Measurements from ENCODE around the gene SPOUT1. TPM values are rescaled to one million over a fixed set of nuclear protein-coding genes. Genes with fewer than 3 reads are reported as not detected.

The SPOUT1 gene
- total and polyA plus RNA-seq, 2 donors = 24.3 to 48.5 TPM

GRCh38 chr9:128819716-128820664, 9.6 kb downstream of the SPOUT1 start:
- peaks cover 0 to 6% of the 10 kb centered on the region in 2 donors for H3K9me3 ChIP-seq (ENCODE audit: control insufficient read depth in 2 of 2, insufficient read depth in 1 of 2, low read length in 1 of 2)
- H3K4me3 ChIP-seq (ENCODE audit: low read length in 2 of 2) = no peak overlapping the region
- H3K27ac ChIP-seq (ENCODE audit: low read depth in 1 of 2, low read length in 1 of 2) = no peak overlapping the region
- 96% methylated on average over 18 of the region's 18 CpGs for WGBS
- peaks cover 0 to 2% of the 10 kb centered on the region in 2 donors for H3K27me3 ChIP-seq (ENCODE audit: control insufficient read depth in 2 of 2, insufficient read depth in 1 of 2, low read length in 1 of 2)
- DNase-seq (ENCODE audit: low read depth in 6 of 9, low spot score in 9 of 9) = no peak
- H3K4me1 ChIP-seq (ENCODE audit: control insufficient read depth in 2 of 2, insufficient read depth in 2 of 2, low read length in 2 of 2) = peaks cover 0 to 11% of the 10 kb centered on the region in 2 donors
- H3K36me3 ChIP-seq (ENCODE audit: control insufficient read depth in 2 of 2, insufficient read depth in 2 of 2, low read length in 1 of 2) = peaks cover 34 to 41% of the 10 kb centered on the region in 2 donors

- peaks cover 0 to 6% of the 10 kb centered on the region in 2 donors for H3K9me3 ChIP-seq (ENCODE audit: control insufficient read depth in 2 of 2, insufficient read depth in 1 of 2, low read length in 1 of 2)
- peaks cover 25 to 32% of the 10 kb centered on the region in 2 donors for H3K36me3 ChIP-seq (ENCODE audit: control insufficient read depth in 2 of 2, insufficient read depth in 2 of 2, low read length in 1 of 2)
- DNase-seq (ENCODE audit: low read depth in 6 of 9, low spot score in 9 of 9) = peak in 4 of 9 donors; percentile 12 to 59 (median 52)
- 13% methylated on average over 90 of the region's 90 CpGs for WGBS
- peak overlapping the region; percentile 65 to 68 for H3K4me3 ChIP-seq (ENCODE audit: low read length in 2 of 2)
- H3K27ac ChIP-seq (ENCODE audit: low read depth in 1 of 2, low read length in 1 of 2) = peak overlapping the region in 1 of 2 donors; percentile 83
- H3K4me1 ChIP-seq (ENCODE audit: control insufficient read depth in 2 of 2, insufficient read depth in 2 of 2, low read length in 2 of 2) = peaks cover 0 to 11% of the 10 kb centered on the region in 2 donors
- H3K27me3 ChIP-seq (ENCODE audit: control insufficient read depth in 2 of 2, insufficient read depth in 1 of 2, low read length in 1 of 2) = peaks cover 0 to 2% of the 10 kb centered on the region in 2 donors
These were observed 10.5 kb downstream of the SPOUT1 start for GRCh38 chr9:128818839-128819715.

- peak; percentile 86 to 97 (median 95) for DNase-seq (ENCODE audit: low read depth in 6 of 9, low spot score in 9 of 9)
- peak within 1 kb of the TSS; percentile 65 to 68 for H3K4me3 ChIP-seq (ENCODE audit: low read length in 2 of 2)
- peaks cover 0 to 6% of the 10 kb centered on the region in 2 donors for H3K9me3 ChIP-seq (ENCODE audit: control insufficient read depth in 2 of 2, insufficient read depth in 1 of 2, low read length in 1 of 2)
- peak within 1 kb of the TSS; percentile 37 to 83 for H3K27ac ChIP-seq (ENCODE audit: low read depth in 1 of 2, low read length in 1 of 2)
- H3K4me1 ChIP-seq (ENCODE audit: control insufficient read depth in 2 of 2, insufficient read depth in 2 of 2, low read length in 2 of 2) = peaks cover 0 to 11% of the 10 kb centered on the region in 2 donors
- peaks cover 0 to 2% of the 10 kb centered on the region in 2 donors for H3K27me3 ChIP-seq (ENCODE audit: control insufficient read depth in 2 of 2, insufficient read depth in 1 of 2, low read length in 1 of 2)
- H3K36me3 ChIP-seq (ENCODE audit: control insufficient read depth in 2 of 2, insufficient read depth in 2 of 2, low read length in 1 of 2) = peaks cover 19 to 23% of the 10 kb centered on the region in 2 donors
- under 1% methylated on average over 70 of the region's 70 CpGs for WGBS
These were observed 11.3 kb downstream of the SPOUT1 start, which contains the start of gene ENDOG for GRCh38 chr9:128818099-128818838. Gene ENDOG (plus strand): TSS chr9:128818500. CDS start chr9:128818685, 185 bp downstream.

GRCh38 chr9:128810873-128811272, 18.7 kb downstream of the SPOUT1 start:
- H3K27ac ChIP-seq (ENCODE audit: low read depth in 1 of 2, low read length in 1 of 2) = no peak overlapping the region
- WGBS = over 99% methylated on average over 5 of the region's 5 CpGs
- H3K27me3 ChIP-seq (ENCODE audit: control insufficient read depth in 2 of 2, insufficient read depth in 1 of 2, low read length in 1 of 2) = no peaks in the 10 kb centered on the region
- no peaks in the 10 kb centered on the region for H3K4me1 ChIP-seq (ENCODE audit: control insufficient read depth in 2 of 2, insufficient read depth in 2 of 2, low read length in 2 of 2)
- H3K4me3 ChIP-seq (ENCODE audit: low read length in 2 of 2) = no peak overlapping the region
- DNase-seq (ENCODE audit: low read depth in 6 of 9, low spot score in 9 of 9) = no peak
- no peaks in the 10 kb centered on the region for H3K9me3 ChIP-seq (ENCODE audit: control insufficient read depth in 2 of 2, insufficient read depth in 1 of 2, low read length in 1 of 2)
- peaks cover 28 to 29% of the 10 kb centered on the region in 2 donors for H3K36me3 ChIP-seq (ENCODE audit: control insufficient read depth in 2 of 2, insufficient read depth in 2 of 2, low read length in 1 of 2)

GRCh38 chr9:128809831-128810230, 19.8 kb downstream of the SPOUT1 start:
- no peak overlapping the region for H3K4me3 ChIP-seq (ENCODE audit: low read length in 2 of 2)
- H3K27me3 ChIP-seq (ENCODE audit: control insufficient read depth in 2 of 2, insufficient read depth in 1 of 2, low read length in 1 of 2) = no peaks in the 10 kb centered on the region
- H3K36me3 ChIP-seq (ENCODE audit: control insufficient read depth in 2 of 2, insufficient read depth in 2 of 2, low read length in 1 of 2) = peaks cover 36 to 39% of the 10 kb centered on the region in 2 donors
- no peaks in the 10 kb centered on the region for H3K4me1 ChIP-seq (ENCODE audit: control insufficient read depth in 2 of 2, insufficient read depth in 2 of 2, low read length in 2 of 2)
- no peak overlapping the region for H3K27ac ChIP-seq (ENCODE audit: low read depth in 1 of 2, low read length in 1 of 2)
- 93% methylated on average over 2 of the region's 2 CpGs for WGBS
- DNase-seq (ENCODE audit: low read depth in 6 of 9, low spot score in 9 of 9) = no peak
- H3K9me3 ChIP-seq (ENCODE audit: control insufficient read depth in 2 of 2, insufficient read depth in 1 of 2, low read length in 1 of 2) = no peaks in the 10 kb centered on the region

- Histone ChIP-seq H3K27ac (ENCODE audit: low read depth in 1 of 2, low read length in 1 of 2) (no peak overlapping the region), H3K4me3 (ENCODE audit: low read length in 2 of 2) (no peak overlapping the region), H3K27me3 (ENCODE audit: control insufficient read depth in 2 of 2, insufficient read depth in 1 of 2, low read length in 1 of 2) (no peaks in the 10 kb centered on the region), H3K4me1 (ENCODE audit: control insufficient read depth in 2 of 2, insufficient read depth in 2 of 2, low read length in 2 of 2) (no peaks in the 10 kb centered on the region), H3K9me3 (ENCODE audit: control insufficient read depth in 2 of 2, insufficient read depth in 1 of 2, low read length in 1 of 2) (no peaks in the 10 kb centered on the region), H3K36me3 (ENCODE audit: control insufficient read depth in 2 of 2, insufficient read depth in 2 of 2, low read length in 1 of 2) (peaks cover 39 to 43% of the 10 kb centered on the region in 2 donors)
- WGBS = 99% methylated on average over 12 of the region's 12 CpGs
- DNase-seq (ENCODE audit: low read depth in 6 of 9, low spot score in 9 of 9) = no peak
These were observed 20.5 kb downstream of the SPOUT1 start for GRCh38 chr9:128809036-128809599.

- over 99% methylated on average over 3 of the region's 3 CpGs for WGBS
- Histone ChIP-seq H3K27me3 (ENCODE audit: control insufficient read depth in 2 of 2, insufficient read depth in 1 of 2, low read length in 1 of 2) (no peaks in the 10 kb centered on the region), H3K9me3 (ENCODE audit: control insufficient read depth in 2 of 2, insufficient read depth in 1 of 2, low read length in 1 of 2) (no peaks in the 10 kb centered on the region), H3K36me3 (ENCODE audit: control insufficient read depth in 2 of 2, insufficient read depth in 2 of 2, low read length in 1 of 2) (peaks cover 45 to 49% of the 10 kb centered on the region in 2 donors), H3K4me3 (ENCODE audit: low read length in 2 of 2) (no peak overlapping the region), H3K4me1 (ENCODE audit: control insufficient read depth in 2 of 2, insufficient read depth in 2 of 2, low read length in 2 of 2) (no peaks in the 10 kb centered on the region), H3K27ac (ENCODE audit: low read depth in 1 of 2, low read length in 1 of 2) (no peak overlapping the region)
- DNase-seq (ENCODE audit: low read depth in 6 of 9, low spot score in 9 of 9) = no peak
These were observed 21.1 kb downstream of the SPOUT1 start for GRCh38 chr9:128808543-128808942.

GRCh38 chr9:128807827-128808226, 21.8 kb downstream of the SPOUT1 start:
- Histone ChIP-seq H3K4me3 (ENCODE audit: low read length in 2 of 2) (no peak overlapping the region), H3K27ac (ENCODE audit: low read depth in 1 of 2, low read length in 1 of 2) (no peak overlapping the region), H3K4me1 (ENCODE audit: control insufficient read depth in 2 of 2, insufficient read depth in 2 of 2, low read length in 2 of 2) (no peaks in the 10 kb centered on the region), H3K9me3 (ENCODE audit: control insufficient read depth in 2 of 2, insufficient read depth in 1 of 2, low read length in 1 of 2) (no peaks in the 10 kb centered on the region), H3K27me3 (ENCODE audit: control insufficient read depth in 2 of 2, insufficient read depth in 1 of 2, low read length in 1 of 2) (no peaks in the 10 kb centered on the region), H3K36me3 (ENCODE audit: control insufficient read depth in 2 of 2, insufficient read depth in 2 of 2, low read length in 1 of 2) (peaks cover 52 to 56% of the 10 kb centered on the region in 2 donors)
- DNase-seq (ENCODE audit: low read depth in 6 of 9, low spot score in 9 of 9) = no peak
- 87% methylated on average over 14 of the region's 14 CpGs for WGBS

Data from thymus (tissue), 11 donors.